Tongue (tissue), 2 donors: ENCODE results near the gene IER2. TPM values are rescaled to one million over a fixed set of nuclear protein-coding genes. Genes with fewer than 3 reads are reported as not detected.
"Not testable (repeated sequence)": the region's sequence is repeated elsewhere in the genome, so short reads cannot be mapped to it uniquely, and the experiment has no call there.

ENCODE experiments used
- DNase-seq: peaks from one replicate; pipeline ENCODE4 v3.0.0-alpha.2; 2015
- total RNA-seq: library from RNA; depleted of rRNA; stranded (reverse); fragments of >200 nt; gene quantifications from one replicate; pipeline ENCODE4 v1.2.3, GENCODE V29; 2014

IER2 gene
- total RNA-seq, 1 donor from 2014 or later: 29.8 TPM

DNA sequence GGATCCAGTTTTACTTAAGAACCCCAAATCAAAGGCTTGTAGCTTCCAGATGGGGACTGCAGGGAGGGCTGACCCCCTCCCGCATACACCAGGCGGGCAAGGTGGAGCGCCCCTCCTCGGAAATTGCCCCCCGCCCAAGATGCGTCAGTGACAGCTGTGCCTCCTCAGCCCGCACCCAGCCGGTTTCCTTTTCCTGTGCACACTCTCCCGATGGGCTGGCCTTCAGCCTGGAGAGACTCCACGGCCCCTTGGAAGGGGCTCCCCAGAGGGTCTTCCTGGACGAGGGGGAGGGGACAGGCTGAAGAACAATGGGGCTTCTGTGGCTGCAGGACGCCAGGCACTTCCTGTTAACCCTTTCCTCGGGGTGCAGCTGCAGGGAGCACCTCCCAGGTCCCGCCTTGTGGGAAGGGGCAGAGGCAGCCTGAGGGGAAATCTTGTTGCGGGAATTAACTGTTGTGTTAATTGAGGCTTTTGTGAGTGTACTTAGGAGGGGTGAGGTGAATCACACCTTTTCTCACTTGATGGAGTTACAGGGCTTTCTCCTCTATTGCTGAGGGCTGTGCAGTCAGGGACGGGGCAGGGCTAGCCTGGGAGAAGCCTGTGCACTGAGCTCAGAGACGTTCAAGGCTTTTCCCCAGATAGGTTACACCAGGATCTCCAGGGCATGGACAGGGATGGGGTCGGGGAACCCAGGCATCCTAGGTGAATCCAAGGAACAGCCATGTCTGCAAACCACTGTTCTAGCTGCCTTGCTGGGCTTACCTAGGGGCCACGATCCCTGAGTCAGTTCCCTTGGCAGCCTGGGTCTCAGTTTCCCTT, 14.3 kb downstream of the IER2 start:
- DNase-seq: peak; percentile 91

GRCh38 chr19:13165162-13165997, 15.2 kb downstream of the IER2 start:
- peak; percentile 35 for DNase-seq

- not testable (repeated sequence) for DNase-seq
These were observed 15.9 kb downstream of the IER2 start for GRCh38 chr19:13166151-13166550.

- no peak for DNase-seq
These were observed 19.6 kb downstream of the IER2 start for GRCh38 chr19:13169769-13170168.

- no peak for DNase-seq
These were observed 20.9 kb downstream of the IER2 start for GRCh38 chr19:13171146-13171545.

GRCh38 chr19:13172346-13173138, 22.3 kb downstream of the IER2 start:
- peak; percentile 86 for DNase-seq

GRCh38 chr19:13173139-13173737, 23.0 kb downstream of the IER2 start:
- no peak for DNase-seq

DNA sequence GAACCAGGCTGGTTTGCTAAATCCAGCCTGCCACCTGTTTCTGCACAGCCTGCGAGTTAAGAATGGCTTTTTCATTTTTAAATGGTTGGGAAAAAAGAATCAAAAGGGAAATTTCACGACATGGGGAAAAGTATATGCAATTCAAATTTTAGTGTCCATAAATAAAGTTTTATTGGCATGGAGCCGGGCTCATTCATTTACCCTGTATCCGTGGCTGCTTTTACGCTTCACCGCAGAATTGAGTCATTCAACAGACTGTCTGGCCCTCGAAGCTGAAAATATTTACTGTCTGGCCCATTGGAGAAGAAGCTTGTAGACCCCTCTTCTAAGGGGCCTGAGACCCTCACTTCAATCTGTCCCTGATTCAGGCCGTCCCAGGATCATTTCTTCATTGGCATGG, 26.1 kb downstream of the IER2 start:
- DNase-seq: no peak

GRCh38 chr19:13177584-13177983, 27.4 kb downstream of the IER2 start:
- DNase-seq: not testable (repeated sequence)

- not testable (repeated sequence) for DNase-seq
These were observed 28.1 kb downstream of the IER2 start for GRCh38 chr19:13178291-13178690.

DNA sequence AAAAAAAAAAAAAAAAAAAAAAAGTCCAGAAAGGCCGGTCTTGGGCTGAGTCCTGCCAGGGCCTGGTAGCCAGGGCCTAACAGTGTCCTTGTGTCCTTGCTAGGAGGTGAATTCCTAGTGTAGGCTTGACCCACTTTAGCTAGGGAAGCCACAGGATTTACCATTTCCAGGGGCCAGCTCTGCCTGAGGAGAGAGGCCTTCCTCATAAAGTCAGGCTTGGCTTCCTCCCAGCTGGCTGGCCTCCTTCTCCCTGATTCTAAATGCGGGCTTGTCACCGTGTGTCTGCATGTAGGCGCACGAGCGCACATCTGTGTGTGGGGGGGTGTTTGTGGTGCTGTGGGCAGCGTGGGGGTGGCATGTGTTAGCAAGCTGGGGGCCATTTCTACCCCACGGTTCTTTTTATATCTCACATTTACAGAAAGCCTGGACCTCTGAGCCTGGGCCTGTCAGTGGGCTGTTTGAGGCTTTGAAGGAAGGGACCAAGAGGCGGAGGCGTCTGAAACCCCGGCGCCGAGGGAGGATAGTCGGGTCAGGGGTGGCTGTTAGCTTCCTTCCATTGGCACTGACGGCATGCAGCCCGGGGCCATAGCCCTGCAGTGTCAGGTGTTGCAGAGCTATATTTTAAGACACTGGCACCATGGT, 31.7 kb downstream of the IER2 start:
- peak; percentile 90 for DNase-seq

GRCh38 chr19:13184926-13185325, 34.7 kb downstream of the IER2 start:
- DNase-seq: not testable (repeated sequence)

GRCh38 chr19:13185763-13186657, 35.8 kb downstream of the IER2 start:
- not testable (repeated sequence) for DNase-seq

- DNase-seq: not testable (repeated sequence)
These were observed 36.5 kb downstream of the IER2 start for GRCh38 chr19:13186688-13187087.

DNA sequence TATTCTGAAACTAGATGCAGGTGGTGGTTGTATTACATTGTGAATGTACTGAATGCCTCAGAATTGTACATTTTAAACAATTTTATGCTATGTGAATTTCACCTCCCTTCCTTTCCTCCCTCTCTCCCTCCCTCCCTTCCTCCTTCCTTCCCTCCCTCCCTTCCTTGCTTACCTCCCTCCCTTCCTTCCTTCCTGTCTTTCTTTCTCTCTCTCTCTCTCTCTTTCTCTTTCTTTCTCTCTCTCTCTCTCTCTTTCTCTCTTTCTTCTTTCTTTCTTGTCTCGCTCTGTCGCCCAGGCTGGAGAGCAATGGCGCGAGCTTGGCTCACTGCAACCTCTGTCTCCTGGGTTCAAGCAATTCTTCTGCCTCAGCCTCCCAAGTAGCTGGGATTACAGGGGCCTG, 37.2 kb downstream of the IER2 start:
- DNase-seq: no peak

DNA sequence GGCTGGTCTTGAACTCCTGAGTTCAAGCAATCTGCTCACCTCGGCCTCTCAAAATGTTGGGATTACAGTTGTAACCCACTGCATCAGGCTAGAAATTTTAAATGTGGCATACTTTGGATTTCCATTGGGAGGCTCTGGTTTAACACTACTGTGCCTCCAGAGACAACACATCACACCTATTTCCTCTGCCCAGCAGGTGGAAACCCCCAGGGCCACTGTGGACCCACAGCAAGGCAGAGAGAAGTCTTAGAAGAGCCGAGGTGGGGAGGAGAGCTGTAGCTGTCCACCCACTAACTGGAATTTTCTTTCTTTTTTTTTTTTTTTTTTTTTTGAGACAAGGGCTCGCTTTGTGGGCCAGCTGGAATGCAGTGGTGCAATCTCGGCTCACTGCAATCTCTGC, 39.4 kb downstream of the IER2 start:
- DNase-seq: no peak

GRCh38 chr19:13190781-13191540, 40.8 kb downstream of the IER2 start:
- no peak for DNase-seq

DNA sequence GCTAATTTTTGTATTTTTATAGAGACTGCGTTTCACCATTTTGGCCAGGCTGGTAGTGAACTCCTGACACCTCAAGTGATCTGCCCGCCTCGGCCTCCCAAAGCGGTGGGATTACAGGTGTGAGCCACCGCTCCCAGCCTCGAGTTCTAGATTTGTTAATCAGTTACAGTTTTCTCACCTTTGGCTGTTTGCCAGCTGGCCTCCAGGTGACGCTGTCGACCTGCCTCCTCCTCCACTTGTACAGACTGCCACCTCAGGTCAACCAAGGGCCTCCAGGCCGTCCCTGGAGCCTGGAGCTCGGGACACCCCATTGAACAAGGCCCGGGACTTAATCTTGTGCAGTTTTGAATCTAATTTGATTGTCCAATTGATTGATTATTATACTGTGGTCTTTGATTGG, 45.5 kb downstream of the IER2 start:
- no peak for DNase-seq

- DNase-seq: no peak
These were observed 48.4 kb downstream of the IER2 start for GRCh38 chr19:13198634-13199033.

DNA sequence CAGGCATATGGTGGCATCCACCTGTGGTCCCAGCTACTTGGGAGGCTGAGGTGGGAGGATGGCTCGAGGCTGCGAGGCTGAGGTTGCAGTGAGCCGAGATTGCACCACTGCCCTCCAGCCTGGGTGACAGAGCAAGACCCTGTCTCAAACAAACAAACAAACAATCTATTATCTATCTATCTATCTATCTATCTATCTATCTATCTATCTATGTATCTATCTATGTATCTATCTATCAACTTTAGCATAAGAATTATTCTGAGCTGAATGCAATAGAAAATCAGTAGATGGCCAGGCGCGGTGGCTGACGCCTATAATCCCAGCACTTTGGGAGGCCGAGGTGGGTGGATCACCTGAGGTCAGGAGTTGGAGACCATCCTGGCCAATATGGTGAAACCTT, 51.9 kb downstream of the IER2 start:
- not testable (repeated sequence) for DNase-seq
